ENCODE measurements around the gene BRI3BP.
"Not testable (repeated sequence)": the region's sequence is repeated elsewhere in the genome, so short reads cannot be mapped to it uniquely, and the experiment has no call there.

The BRI3BP gene

DNA sequence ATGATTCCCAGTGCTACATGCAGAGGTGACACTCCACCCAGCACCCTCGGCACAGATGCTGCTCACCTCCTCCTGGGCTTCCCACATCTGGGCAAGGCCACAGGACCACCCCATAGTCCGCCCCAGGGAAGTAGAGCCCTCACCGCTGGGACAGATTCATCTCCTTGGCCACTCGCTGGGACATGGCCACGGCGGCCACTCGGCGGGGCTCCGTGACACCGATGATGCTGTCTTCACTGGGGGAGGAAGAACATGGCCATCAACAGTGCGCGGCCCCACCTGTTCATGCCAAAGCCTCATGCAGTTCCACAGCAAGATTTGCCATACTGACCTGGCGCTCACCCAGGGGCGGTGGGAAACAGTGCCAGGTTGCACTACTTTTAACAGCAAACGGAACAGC lies 18.2 kb upstream of the BRI3BP start:
- no peak for DNase-seq

DNA sequence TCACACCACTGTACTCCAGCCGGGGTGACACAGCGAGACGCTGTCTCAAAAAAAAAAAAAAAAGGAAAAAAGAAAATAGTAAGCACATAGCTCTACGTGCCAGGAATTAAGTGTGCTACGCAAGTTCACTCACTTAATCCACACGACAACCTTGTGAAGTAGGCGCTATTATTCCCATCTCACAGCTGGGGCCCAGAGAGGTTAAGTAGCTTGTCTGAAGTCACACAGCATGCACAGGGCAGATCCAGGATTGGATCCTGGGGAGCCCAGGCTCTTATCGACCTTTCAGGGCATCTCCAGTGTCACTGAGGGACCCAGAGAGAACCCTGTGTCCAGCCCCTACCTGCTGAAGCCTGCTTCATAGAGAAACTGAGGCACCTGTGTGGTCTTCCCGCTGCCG lies 16.4 kb upstream of the BRI3BP start:
- no peak for DNase-seq

DNA sequence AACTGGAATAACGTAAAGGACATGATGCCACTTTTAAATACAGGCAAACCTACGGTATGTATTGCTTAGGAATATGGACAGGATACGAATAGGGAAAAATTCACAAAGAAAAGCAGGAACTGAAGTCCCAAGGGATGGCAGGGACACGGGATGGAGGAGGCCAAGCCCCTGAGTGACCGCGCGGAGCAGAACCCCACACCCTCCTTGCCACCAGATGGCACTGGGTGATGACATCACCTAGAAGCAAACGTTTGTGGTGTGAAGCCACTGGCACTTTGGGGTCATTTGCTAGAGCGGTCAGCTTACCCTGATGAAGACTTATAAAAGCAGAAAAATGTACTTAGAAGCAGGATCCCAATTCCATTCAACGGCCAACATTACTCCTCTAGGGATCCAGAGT lies 13.9 kb upstream of the BRI3BP start:
- DNase-seq: peak in 1 of 14 donors; percentile 9

DNA sequence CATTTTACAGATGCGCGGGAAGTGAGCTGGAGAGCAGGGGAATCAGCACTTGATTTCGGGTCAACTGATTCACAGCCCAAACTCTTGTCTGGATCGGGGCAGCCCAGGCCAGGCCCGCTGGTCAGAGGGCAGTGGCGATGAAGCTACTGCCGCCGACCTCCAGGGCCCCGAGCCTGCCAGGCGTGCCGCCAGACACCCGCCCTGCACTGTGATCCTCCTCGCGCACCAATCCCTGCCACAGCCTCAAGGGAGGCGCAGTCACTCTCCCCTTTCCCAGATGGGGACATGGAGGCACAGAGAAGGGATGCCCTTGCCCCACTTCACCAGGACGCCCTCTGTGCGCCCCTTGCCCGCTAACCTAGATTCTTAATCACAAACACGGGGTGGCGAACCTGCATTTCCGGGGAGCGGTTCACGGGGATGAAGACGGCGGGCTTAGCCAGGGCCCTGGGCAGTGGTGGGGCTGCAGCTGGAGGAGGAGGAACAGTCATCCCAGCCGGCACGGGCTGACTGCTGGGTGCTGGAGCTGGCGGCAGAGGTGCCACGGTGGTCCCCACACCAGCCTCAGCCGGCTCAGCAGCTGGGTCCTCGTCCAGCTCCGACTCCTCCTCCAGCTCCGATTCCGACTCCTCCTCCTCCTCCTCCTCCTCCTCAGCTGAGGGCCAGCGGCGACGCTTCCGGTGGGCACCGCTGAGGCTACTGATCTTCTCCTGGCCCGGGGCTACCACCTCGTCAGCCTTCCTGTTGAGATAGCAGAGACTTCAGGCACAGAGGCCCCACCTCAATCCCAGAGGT lies 13.2 kb upstream of the BRI3BP start:
- no peak for DNase-seq

DNA sequence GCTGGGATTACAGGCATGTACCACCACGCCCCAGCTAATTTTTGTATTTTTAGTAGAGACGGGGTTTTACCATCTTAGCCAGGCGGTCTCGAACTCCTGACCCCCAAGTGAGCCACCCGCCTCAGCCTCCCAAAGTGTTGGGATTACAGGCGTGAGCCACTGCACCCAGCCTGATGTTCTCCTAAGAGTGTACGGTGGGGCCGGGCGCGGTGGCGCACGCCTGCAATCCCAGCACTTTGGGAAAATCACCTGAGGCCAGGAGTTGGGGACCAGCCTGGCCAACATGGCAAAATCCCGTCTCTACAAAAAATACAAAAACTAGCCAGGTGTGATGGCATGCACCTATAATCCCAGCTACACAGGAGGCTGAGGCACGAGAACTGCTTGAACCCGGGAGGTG lies 6.6 kb upstream of the BRI3BP start:
- not testable (repeated sequence) for DNase-seq

DNA sequence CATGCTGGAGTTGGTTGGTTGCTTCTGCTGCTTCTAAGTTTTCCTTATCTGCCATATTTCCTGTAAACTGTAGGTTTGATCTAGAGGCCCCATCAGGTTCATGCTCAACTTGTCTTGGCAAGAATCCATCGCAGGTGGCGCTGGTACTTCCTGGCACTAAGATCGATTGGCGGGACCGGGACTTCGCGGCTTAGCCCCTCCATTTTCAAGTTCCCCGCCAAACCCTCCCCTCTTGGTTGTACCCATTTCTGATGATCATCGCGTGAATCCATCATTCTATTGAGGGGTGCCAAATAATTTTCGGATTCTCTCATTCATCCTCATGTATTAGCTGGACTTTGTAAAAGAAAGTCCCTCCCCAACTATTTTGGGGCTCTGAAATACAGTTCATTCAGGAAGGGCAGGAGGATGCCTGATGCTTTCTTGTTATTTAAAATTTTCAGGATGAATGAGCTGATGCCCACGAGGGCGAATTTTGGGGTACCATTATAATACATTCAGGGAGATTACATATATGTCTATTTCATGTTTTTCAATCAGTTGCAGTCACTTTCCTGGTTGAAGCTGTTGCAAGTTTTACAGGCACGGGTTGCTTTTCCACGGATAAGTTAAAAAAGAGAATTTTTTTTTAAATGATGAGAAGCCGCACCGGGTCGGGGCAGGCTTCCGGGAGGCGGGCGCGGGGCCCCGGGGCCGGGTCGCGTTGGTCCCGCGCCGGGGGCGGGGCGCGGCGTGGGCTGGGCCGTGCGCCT lies 395 bp upstream of the BRI3BP start:
- peak in 8 of 14 donors; percentile 5 to 73 (median 28) for DNase-seq

DNA sequence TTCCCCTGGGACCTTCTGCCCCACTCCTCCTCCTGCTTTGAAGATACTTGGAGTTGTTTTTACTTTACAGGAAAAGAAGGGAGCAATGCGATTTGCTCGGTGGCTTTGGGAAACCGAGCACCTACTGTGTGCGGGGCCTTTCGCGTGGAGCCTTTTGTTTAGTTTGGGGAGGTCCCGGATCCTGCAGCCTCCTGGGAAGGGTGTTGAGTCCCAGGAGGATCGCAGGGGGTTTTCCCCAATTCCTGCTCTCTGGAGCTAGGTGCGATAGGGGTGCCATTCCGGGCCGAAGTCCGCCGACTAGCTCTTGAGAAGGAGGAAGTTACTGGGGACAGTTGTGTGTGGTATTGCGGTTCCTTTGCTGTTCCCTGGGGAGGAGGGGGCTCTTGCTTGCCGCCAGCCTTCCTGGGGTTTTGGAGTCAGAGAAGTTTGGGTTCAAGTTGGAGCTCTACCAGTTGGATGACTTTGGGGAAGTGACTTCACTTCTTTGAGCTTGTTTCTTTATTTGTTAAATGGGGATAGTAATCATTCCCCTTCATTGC lies 1.1 kb downstream of the BRI3BP start:
- peak in 3 of 14 donors; percentile 12 to 44 (median 14) for DNase-seq

DNA sequence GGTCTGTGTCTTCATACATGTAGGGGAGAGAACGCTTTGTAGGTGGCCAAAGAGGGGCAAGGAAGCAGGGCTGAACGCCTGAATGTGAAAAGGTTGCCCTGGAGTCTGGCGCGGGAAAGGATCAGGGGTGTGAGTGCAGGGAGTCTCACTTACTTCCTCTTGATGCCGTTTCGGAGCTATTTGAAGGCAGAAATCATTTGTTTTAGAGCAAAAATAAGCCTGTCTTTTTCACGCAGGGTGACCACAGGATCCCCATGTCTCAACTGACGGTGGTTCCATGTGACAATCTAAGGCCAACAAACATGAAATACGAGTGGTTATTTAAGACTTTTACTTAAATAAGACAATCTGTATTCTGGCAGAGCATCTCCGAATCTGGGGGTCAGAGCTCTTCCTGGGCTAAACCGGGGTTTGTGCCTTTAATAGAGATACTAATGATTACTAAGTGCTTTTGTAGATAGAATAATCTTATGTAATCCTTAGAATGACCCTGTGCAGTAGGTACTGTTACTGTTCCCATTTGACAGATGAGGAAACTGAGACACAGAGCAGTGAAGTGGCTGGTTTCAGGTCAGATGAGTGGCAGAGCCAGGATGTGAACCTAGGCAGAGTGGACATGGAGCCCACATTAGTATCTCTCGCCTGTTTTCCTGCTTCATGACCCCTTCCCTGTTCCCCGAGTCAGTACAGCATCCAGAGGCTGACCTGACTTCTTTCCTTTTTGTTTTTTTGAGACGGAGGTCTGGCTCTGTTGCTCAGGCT lies 1.9 kb downstream of the BRI3BP start:
- peak in 1 of 14 donors; percentile 8 for DNase-seq

DNA sequence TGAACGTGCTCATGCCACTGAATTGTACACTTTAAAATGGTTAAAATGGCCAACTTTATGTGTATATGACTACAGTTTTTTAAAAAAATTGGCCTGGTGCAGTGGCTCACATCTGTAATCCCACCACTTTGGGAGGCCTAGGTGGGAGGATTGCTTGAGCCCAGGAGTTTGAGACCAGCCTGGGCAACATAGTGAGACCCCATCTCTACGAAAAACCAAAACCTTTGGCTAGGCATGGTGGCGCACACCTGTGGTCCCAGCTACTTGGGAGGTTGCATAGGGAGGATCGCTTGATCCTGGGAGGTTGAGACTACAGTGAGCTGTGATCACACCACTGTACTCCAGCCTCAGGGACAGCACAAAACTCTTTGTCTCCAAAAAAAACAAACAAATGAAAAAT lies 5.3 kb downstream of the BRI3BP start:
- no peak for DNase-seq

DNA sequence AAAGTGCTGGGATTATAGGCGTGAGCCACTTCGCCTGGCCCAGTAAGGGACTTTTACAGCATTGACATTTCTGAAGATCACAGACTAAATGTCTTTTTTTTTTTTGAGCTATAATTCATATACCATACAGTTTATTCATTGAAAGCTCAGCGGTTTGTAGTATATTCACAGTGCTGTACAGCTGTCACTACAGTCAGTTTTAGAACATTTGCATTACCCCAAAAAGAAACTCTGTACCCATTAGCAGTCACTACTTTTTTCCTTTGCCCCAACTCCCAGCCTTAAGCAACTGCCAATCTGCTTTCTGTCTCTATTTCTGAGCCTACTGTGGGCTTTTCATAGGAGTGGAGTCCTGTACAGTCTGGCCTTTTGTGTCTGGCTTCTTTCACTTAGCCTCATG lies 8.2 kb downstream of the BRI3BP start:
- DNase-seq: no peak

DNA sequence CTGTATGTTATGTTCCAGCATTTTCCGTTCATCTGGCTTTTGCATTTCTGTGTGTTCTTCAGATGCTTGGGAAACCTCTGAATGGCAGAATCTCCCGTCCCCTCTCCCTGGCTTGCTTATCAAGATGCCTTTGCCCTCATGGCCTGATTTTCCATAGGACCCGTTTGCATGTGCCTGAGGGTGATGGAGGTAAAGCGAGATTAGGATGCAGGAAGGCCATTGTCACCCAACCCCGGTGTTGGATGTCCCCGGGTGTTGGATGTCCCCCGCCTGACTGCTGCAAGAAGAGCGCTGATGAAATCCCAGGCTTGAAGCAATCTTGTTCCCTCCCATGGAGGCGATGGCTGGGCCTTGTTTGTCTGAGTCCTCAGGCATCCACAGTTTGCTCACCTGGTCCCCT lies 9.6 kb downstream of the BRI3BP start:
- DNase-seq: no peak

DNA sequence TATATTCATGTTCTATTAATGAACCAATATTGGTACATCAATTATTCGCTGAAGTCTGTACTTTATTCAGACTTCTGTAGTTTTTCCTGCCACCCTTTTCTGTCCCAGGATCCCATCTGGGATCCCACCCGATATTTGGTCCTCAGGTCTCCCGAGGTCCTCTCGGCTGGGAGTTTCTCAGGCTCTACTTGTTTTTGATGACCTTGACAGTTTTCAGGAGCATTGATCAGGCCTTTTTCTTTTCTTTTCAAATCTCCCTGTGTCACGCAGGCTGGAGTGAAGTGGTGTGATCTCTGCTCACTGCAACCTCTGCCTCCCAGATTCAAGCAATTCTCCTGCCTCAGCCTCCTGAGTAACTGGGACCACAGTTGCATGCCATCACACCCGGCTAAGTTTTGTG lies 11.2 kb downstream of the BRI3BP start:
- DNase-seq: no peak

DNA sequence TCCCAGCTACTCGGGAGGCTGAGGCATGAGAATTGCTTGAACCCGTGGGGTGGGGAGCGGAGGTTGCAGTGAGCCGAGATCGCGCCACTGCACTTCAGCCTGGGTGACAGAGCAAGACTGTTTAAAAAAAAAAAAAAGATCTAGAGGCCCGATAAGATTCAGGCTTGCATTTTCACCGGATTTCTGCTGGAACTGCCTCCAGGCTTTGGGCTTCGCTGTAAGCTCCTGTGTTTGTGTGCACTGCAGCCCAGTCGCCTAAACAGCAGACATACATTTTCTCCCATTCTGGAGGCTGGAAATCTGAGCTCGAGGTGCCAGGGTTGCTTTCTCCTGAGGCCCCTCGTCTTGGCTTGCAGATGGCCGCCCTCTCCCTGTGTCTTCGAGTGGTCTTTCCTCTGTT lies 12.2 kb downstream of the BRI3BP start:
- no peak for DNase-seq

DNA sequence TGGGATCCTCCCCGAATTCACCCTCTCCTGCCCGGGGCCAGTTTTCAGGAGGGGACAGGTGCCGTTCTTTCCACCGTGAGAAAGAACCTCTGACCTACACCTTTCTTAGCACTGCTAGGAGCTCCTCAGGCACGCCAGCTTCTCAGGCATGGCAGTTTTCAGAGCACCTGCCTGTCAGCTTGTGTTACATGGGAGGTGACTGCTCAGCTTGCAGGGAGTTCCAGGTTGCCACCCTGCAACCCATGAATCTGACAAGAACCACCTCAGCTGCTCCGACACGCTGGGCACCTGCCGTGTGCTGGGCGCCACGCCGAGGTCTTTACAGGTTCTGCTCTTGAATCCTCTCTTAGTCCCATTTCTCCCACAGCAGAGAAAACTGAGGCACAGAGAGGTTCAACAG lies 12.9 kb downstream of the BRI3BP start:
- DNase-seq: no peak

DNA sequence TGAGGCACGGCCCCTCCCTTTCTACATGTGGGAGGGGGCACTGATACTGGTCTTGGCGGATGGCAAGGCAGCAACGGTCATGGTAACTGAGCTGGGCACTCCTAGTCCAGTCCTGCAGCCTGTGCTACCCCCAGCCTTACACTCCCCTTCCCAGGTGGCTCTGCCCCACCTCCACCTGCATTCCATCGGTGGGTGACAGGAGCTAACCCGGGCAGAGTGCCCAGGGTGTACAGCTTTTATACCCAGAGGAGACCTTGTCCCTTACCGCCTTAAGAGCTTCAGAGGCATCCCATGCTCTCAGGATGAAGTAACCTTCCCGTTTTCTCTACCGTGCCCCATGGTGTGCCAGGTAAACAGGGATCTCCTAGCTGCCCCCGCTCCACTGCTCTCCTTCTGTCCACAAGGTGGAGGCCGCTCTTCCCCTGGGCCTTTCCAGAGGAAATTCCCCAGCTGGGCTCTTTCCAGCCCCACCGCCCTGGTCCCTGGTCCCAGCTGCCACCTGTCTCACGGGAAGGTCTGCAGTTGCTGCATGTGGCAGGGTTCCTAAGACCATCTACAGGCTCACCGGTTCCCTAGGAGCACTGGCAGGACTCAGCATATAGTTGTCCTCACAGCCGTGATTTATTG lies 20.5 kb downstream of the BRI3BP start:
- DNase-seq: no peak

DNA sequence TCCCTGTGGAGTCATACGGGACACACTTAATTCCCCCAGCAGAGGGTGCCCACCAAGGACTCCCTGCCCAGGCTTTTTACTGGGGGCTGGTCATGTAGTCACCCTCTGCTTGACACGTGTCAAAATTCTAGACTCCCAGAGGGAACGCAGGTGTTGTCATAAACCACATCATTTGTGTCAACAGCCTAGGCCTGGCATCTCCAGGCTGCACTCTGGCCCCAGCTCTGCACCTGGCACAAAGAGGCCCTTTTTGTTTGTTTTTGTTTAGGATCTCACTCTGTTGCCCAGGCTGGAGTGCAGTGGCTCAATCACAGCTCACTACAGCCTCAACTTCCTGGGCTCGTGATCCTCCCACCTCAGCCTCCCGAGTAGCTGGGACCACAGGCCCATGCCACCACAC lies 21.1 kb downstream of the BRI3BP start:
- DNase-seq: no peak

DNA sequence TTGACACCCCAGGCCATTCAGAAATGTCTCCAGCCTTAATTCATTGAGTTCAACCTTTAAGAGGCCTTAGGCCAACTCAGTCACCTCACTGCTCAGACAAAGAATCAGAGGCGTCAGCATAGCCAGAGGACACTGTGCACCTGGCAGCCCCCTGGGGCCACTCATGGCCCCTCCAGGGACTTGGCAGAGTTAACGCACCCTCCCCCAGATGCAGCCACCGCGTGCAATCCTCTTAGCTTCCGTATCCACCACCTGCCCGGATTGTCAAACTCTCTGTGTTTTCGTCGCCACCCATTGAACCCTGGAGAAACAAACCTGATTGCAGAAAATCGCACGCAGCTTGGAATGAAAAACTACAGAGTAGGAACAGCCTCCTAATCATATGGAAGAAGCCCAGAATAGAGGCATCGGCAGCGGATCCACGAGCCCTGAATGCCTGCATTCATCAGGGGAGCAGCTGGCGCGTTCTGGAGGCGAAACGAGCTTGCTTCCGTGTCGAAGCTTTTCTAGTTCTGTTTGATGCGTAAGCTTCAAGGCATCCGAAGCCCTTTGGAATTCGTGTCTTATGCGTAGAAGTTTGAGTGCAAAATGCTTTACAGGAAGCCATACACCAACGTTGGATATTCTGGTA lies 22.4 kb downstream of the BRI3BP start:
- DNase-seq: peak in 8 of 14 donors; percentile 8 to 38 (median 26)

DNA sequence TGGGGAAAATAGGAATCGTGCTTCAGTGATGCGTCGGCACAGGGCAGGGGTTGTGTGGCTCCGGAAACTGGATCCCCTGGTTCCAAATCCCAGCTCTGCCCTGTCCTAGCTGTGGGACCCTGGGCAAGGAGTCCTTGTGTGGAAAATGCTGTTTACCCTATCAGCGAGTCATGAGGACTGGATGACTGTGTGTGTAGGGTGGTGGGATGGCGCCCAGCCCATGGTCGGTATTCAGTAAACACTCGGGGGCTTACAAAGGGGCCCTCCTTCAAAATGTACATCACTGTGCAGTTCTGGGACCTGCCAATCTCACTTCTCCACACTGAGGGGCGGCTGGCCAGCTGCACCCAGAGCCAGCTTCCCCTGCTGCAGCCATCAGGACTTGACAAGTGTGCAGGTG lies 24.4 kb downstream of the BRI3BP start:
- DNase-seq: no peak

DNA sequence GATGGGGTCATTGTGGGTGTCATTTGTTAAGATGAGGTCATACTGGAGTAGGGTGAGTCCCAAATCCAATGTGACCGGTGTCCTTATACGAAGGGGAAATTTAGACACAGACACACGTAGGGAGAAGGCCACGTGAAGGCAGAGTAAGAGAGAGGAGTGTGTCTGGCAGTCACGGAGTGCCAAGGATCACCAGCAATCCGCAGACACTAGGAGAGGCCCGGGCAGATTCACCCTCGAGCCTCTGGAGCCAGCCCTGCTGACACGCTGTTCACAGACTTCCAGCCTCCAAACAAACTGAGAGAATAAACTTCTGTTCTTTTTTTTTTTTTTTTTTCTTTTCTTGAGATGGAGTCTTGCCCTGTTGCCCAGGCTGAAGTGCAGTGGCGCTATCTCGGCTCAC lies 24.9 kb downstream of the BRI3BP start:
- no peak for DNase-seq

DNA sequence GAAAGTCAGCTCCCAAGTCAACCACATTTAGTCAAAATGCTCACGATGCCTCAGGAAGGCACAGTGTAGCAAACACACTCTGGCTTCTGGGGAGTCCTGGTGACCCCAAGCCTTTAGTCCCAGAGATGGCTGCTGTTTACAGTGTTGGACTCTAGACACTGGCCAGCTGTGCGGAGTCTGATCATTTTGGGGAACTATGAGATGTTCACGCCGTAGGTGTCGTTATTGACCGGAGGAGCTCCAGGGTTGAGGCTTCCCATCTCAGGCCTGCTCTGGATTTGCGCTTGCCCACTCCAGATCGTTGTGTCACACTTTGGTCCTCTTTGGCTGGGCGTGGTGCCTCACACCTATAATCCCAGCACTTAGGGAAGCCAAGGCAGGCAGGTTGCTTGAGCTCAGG lies 27.7 kb downstream of the BRI3BP start:
- DNase-seq: no peak

DNA sequence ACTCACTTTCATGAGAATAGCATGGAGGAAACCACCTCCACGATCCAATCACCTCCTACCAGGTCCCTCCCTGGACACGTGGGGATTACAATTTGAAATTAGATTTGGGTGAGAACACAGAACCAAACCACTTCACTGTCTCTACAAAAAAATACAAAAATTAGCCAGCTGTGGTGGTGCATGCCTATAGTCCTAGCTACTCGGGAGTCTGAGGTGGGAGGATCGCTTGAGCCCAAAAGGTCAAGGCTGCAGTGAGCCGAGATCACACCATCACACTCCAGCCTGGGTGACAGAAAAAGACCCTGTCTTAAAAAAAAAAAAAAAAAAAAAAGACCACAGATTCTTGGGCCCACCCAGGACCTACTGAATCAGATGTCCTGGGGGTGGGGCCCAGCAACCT lies 28.3 kb downstream of the BRI3BP start:
- DNase-seq: no peak

DNA sequence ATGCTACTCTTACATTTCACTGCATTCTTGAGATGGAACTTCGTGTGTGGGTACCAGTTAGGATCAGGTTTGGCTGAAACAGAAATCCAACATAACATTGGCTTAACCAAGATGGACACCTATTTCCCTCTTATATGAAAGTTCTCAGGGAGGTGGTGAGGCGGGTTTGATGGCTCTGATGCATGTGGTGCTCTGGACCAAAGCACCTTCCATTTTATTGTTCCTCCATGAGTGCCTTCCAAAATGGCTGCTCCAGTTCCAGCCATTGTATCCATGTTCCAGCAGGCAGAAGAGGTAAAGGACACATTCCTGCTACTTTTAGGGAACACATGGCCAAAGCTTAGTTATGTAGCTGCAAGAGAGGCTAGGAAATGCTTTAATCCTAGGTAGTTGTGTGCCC lies 29.6 kb downstream of the BRI3BP start:
- DNase-seq: no peak

Measured in C1 segment of cervical spinal cord (tissue), 14 donors.